Measurements from ENCODE around the gene EFR3B. TPM values are rescaled to one million over a fixed set of nuclear protein-coding genes. Genes with fewer than 3 reads are reported as not detected.

The EFR3B gene
- polyA plus RNA-seq, 1 experiment, result 0.11 TPM

- no peak overlapping the region for H3K4me3 ChIP-seq (ENCODE audit: low read depth, low read length)
- no peak for DNase-seq (ENCODE audit: low read depth)
- peaks cover 8% of the 10 kb centered on the region for H3K27me3 ChIP-seq (ENCODE audit: control insufficient read depth, insufficient read depth, low read length)
- no peak for TF ChIP-seq CTCF (IDR thresholded peaks at IDR 0.05; ENCODE audit: insufficient read depth, low read depth, low read length)
- no peaks in the 10 kb centered on the region for H3K36me3 ChIP-seq (ENCODE audit: control insufficient read depth, insufficient read depth, low read length)
- ChIA-PET CTCF (interaction anchor here (0.7 kb wide), 1 partner anchor 16 kb away, joined by 3 read pairs; no protein-coding TSS in a partner anchor), POLR2A (no interaction called here)
Measured at GRCh38 chr2:25178976-25179375, 137.1 kb downstream of the EFR3B start.

GRCh38 chr2:25184254-25184653, 142.4 kb downstream of the EFR3B start:
- ChIA-PET CTCF (interaction anchor here (2.4 kb wide), 1 partner anchor 12 kb away, joined by 7 read pairs; no protein-coding TSS in a partner anchor), POLR2A (no interaction called here)
- DNase-seq (ENCODE audit: low read depth), result no peak
- no peak for TF ChIP-seq CTCF (IDR thresholded peaks at IDR 0.05; ENCODE audit: insufficient read depth, low read depth, low read length)
- peaks cover 2% of the 10 kb centered on the region; the same call in 1 of the 2 replicates for H3K27me3 ChIP-seq (ENCODE audit: control insufficient read depth, insufficient read depth, low read length)
- H3K36me3 ChIP-seq (ENCODE audit: control insufficient read depth, insufficient read depth, low read length), result no peaks in the 10 kb centered on the region
- no peak overlapping the region for H3K4me3 ChIP-seq (ENCODE audit: low read depth, low read length)

GRCh38 chr2:25187729-25188350, 146.0 kb downstream of the EFR3B start:
- CTCF ChIA-PET, result interaction anchor here (1.0 kb wide), 1 partner anchor 212 kb away, joined by 3 read pairs; no protein-coding TSS in a partner anchor

GRCh38 chr2:25188405-25188804, 146.5 kb downstream of the EFR3B start:
- no peak for TF ChIP-seq CTCF (IDR thresholded peaks at IDR 0.05; ENCODE audit: insufficient read depth, low read depth, low read length)
- Histone ChIP-seq H3K4me3 (ENCODE audit: low read depth, low read length) (no peak overlapping the region), H3K36me3 (ENCODE audit: control insufficient read depth, insufficient read depth, low read length) (no peaks in the 10 kb centered on the region), H3K27me3 (ENCODE audit: control insufficient read depth, insufficient read depth, low read length) (peaks cover 5% of the 10 kb centered on the region)
- ChIA-PET CTCF (no interaction called here), POLR2A (no interaction called here)
- no peak for DNase-seq (ENCODE audit: low read depth)

More at GRCh38 chr2:25187729-25188350, 146.0 kb downstream of the EFR3B start:
- Histone ChIP-seq H3K36me3 (ENCODE audit: control insufficient read depth, insufficient read depth, low read length) (no peaks in the 10 kb centered on the region), H3K4me3 (ENCODE audit: low read depth, low read length) (no peak overlapping the region), H3K27me3 (ENCODE audit: control insufficient read depth, insufficient read depth, low read length) (peaks cover 5% of the 10 kb centered on the region)
- no peak for TF ChIP-seq CTCF (IDR thresholded peaks at IDR 0.05; ENCODE audit: insufficient read depth, low read depth, low read length)
- POLR2A ChIA-PET, result no interaction called here
- no peak for DNase-seq (ENCODE audit: low read depth)

- Histone ChIP-seq H3K4me3 (ENCODE audit: low read depth, low read length) (no peak overlapping the region), H3K36me3 (ENCODE audit: control insufficient read depth, insufficient read depth, low read length) (no peaks in the 10 kb centered on the region), H3K27me3 (ENCODE audit: control insufficient read depth, insufficient read depth, low read length) (peaks cover 5% of the 10 kb centered on the region)
- no peak for TF ChIP-seq CTCF (IDR thresholded peaks at IDR 0.05; ENCODE audit: insufficient read depth, low read depth, low read length)
- CTCF ChIA-PET, result no interaction called here
- no peak for DNase-seq (ENCODE audit: low read depth)
- POLR2A ChIA-PET, result no interaction called here
Measured at GRCh38 chr2:25190536-25190935, 148.7 kb downstream of the EFR3B start.

All from BJ (cell line).